HepG2 (cell line): ENCODE data around the gene BRMS1. TPM values are rescaled to one million over a fixed set of nuclear protein-coding genes. Genes with fewer than 3 reads are reported as not detected.

Experiments
- BORCS8-MEF2B ChIP-seq: sonication (generic); formaldehyde crosslinking; IDR thresholded peaks from 2 replicates; pipeline ENCODE4 v1.8.0; 2022; ENCODE audit warnings: mild to moderate bottlenecking, missing genetic modification reagents
- CC2D1A ChIP-seq: sonication (generic); formaldehyde crosslinking; IDR thresholded peaks from 2 replicates; pipeline ENCODE4 v1.8.1; 2023; ENCODE audit warnings: mild to moderate bottlenecking, missing genetic modification reagents
- CHD4 ChIP-seq: fragments of 200-600 bp; sonication (generic); IDR thresholded peaks from 2 replicates; pipeline ENCODE4 v1.7.0; 2017; ENCODE audit warnings: mild to moderate bottlenecking, low read length, borderline replicate concordance
- FOXA1 ChIP-seq, 2 experiments: fragments of 450-650 bp in 1 of 2; sonication (generic) in 1 of 2; formaldehyde crosslinking in 1 of 2; IDR thresholded peaks; 2 replicates each; pipeline versions ENCODE4 v1.4.0 to v1.6.1; 2016 to 2020; ENCODE audit warnings: missing genetic modification reagents in 1 of 2
- GATAD2A ChIP-seq: IDR thresholded peaks from 2 replicates; pipeline ENCODE4 v1.6.1; 2016
- HMGXB4 ChIP-seq, 2 experiments: sonication (generic) in 1 of 2; formaldehyde crosslinking in 1 of 2; IDR thresholded peaks; 2 replicates each; pipeline versions ENCODE4 v1.4.0 to v1.6.1; 2018 to 2020; ENCODE audit warnings: missing genetic modification reagents in 2 of 2, borderline replicate concordance in 1 of 2, low read depth in 1 of 2, mild to moderate bottlenecking in 1 of 2, missing biosample characterization in 1 of 2
- REPIN1 ChIP-seq: sonication (generic); formaldehyde crosslinking; IDR thresholded peaks from 2 replicates; pipeline ENCODE4 v1.8.0; 2022; ENCODE audit warnings: missing genetic modification reagents, low read depth, mild to moderate bottlenecking, borderline replicate concordance
- SALL1 ChIP-seq: sonication (generic); formaldehyde crosslinking; IDR thresholded peaks from 2 replicates; pipeline ENCODE4 v1.8.0; 2022; ENCODE audit warnings: mild to moderate bottlenecking, missing genetic modification reagents
- SALL2 ChIP-seq: sonication (generic); formaldehyde crosslinking; IDR thresholded peaks from 2 replicates; pipeline ENCODE4 v1.8.1; 2023; ENCODE audit warnings: mild to moderate bottlenecking, missing genetic modification reagents, inconsistent platforms
- SMAD1 ChIP-seq: sonication (generic); formaldehyde crosslinking; IDR thresholded peaks from 2 replicates; pipeline ENCODE4 v1.4.0; 2020; ENCODE audit warnings: missing genetic modification reagents, low read depth, mild to moderate bottlenecking, borderline replicate concordance
- TARDBP ChIP-seq: sonication (generic); formaldehyde crosslinking; IDR thresholded peaks from 2 replicates; pipeline ENCODE4 v1.8.0; 2022; ENCODE audit warnings: mild to moderate bottlenecking, missing genetic modification reagents
- TCF12 ChIP-seq, 2 experiments: fragments of 450-650 bp in 1 of 2; sonication (generic) in 1 of 2; formaldehyde crosslinking in 1 of 2; IDR thresholded peaks; 2 replicates each; pipeline versions ENCODE4 v1.6.1 to v1.8.0; 2017 to 2022; ENCODE audit warnings: antibody characterized with exemption in 1 of 2, mild to moderate bottlenecking in 1 of 2, missing genetic modification reagents in 1 of 2, moderate library complexity in 1 of 2
- ZNF674 ChIP-seq: sonication (generic); formaldehyde crosslinking; IDR thresholded peaks from 2 replicates; pipeline ENCODE4 v1.5.0; 2020; ENCODE audit warnings: low read depth, mild to moderate bottlenecking, missing genetic modification reagents
- polyA plus RNA-seq, 8 experiments: library from polyadenylated mRNA; depleted of rRNA in 3 of 8; stranded (reverse) in 7 of 8; unstranded in 1 of 8; fragments of >200 nt; fragmentation: Illumina TruSeq in 4 of 8; extraction: Trizol in 4 of 8; gene quantifications; 2 replicates each; pipeline versions ENCODE4 v1.2.1 to v1.2.3, GENCODE V29; 2011 to 2016; ENCODE audit warnings: low read depth in 4 of 8, missing spikeins in 1 of 8, mixed read lengths in 1 of 8; ENCODE audit not compliant: insufficient read depth in 1 of 8
- total RNA-seq, 5 experiments: library from RNA; depleted of rRNA; stranded (reverse); fragments of >200 nt; fragmentation: Illumina TruSeq; extraction: Trizol; gene quantifications; 2 replicates each; pipeline ENCODE4 v1.2.3, GENCODE V29; 2016; ENCODE audit warnings: low read depth in 1 of 5
- TF ChIP-seq, protein P1 (sequence below): sonication (generic); formaldehyde crosslinking; IDR thresholded peaks from 2 replicates; pipeline ENCODE4 v1.4.0; 2020; ENCODE audit warnings: missing genetic modification reagents
- TF ChIP-seq, protein P2 (sequence below), 2 experiments: sonication (generic) in 1 of 2; formaldehyde crosslinking in 1 of 2; IDR thresholded peaks; 2 replicates each; pipeline versions ENCODE4 v1.4.0 to v1.6.1; 2016 to 2020; ENCODE audit warnings: borderline replicate concordance in 1 of 2, low read depth in 1 of 2, mild to moderate bottlenecking in 1 of 2, missing genetic modification reagents in 1 of 2
- TF ChIP-seq, protein P3 (sequence below): sonication (generic); formaldehyde crosslinking; IDR thresholded peaks from 2 replicates; pipeline ENCODE4 v1.8.1; 2023; ENCODE audit warnings: missing genetic modification reagents, inconsistent platforms, borderline replicate concordance

Gene BRMS1
- total and polyA plus RNA-seq, 2 of the 13 experiments (the other 11 are each of a cell fraction or from before 2014, with no cell fraction given): 15.8 to 55.7 TPM

GRCh38 chr11:66347425-66348276 lies 2.7 kb upstream of the BRMS1 start, which contains the start of gene B4GAT1 (continued):
- no peak for TF ChIP-seq FOXA1 (IDR thresholded peaks at IDR 0.05)
- TF ChIP-seq FOXA1 (CRISPR knock-in tag; IDR thresholded peaks at IDR 0.05): 0 out of 2 replicates have a peak, but pooled peaks have one; percentile 28
- TF ChIP-seq BORCS8-MEF2B (CRISPR knock-in tag): 0 out of 2 replicates have a peak, but pooled peaks have one; percentile 40
- TF ChIP-seq REPIN1 (CRISPR knock-in tag): peak; percentile 31; the same call in 1 of the 2 replicates
- TF ChIP-seq HMGXB4 (CRISPR knock-in tag; IDR thresholded peaks at IDR 0.05; ENCODE audit: borderline replicate concordance in 1 of 2, low read depth in 1 of 2): peak; percentile 95 to 97
- TF ChIP-seq SALL1: peak; percentile 75
- TF ChIP-seq, protein P1, sequence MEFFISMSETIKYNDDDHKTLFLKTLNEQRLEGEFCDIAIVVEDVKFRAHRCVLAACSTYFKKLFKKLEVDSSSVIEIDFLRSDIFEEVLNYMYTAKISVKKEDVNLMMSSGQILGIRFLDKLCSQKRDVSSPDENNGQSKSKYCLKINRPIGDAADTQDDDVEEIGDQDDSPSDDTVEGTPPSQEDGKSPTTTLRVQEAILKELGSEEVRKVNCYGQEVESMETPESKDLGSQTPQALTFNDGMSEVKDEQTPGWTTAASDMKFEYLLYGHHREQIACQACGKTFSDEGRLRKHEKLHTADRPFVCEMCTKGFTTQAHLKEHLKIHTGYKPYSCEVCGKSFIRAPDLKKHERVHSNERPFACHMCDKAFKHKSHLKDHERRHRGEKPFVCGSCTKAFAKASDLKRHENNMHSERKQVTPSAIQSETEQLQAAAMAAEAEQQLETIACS: peak; percentile 90
- TF ChIP-seq GATAD2A (CRISPR knock-in tag): peak; percentile 81
- TF ChIP-seq, protein P2, sequence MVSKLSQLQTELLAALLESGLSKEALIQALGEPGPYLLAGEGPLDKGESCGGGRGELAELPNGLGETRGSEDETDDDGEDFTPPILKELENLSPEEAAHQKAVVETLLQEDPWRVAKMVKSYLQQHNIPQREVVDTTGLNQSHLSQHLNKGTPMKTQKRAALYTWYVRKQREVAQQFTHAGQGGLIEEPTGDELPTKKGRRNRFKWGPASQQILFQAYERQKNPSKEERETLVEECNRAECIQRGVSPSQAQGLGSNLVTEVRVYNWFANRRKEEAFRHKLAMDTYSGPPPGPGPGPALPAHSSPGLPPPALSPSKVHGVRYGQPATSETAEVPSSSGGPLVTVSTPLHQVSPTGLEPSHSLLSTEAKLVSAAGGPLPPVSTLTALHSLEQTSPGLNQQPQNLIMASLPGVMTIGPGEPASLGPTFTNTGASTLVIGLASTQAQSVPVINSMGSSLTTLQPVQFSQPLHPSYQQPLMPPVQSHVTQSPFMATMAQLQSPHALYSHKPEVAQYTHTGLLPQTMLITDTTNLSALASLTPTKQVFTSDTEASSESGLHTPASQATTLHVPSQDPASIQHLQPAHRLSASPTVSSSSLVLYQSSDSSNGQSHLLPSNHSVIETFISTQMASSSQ (IDR thresholded peaks at IDR 0.05; ENCODE audit: low read depth): no peak
- TF ChIP-seq, protein P2 (CRISPR knock-in tag; IDR thresholded peaks at IDR 0.05; ENCODE audit: borderline replicate concordance): 0 out of 2 replicates have a peak, but pooled peaks have one; percentile 29
- peak; percentile 62; the same call in 1 of the 2 replicates for TF ChIP-seq SMAD1 (CRISPR knock-in tag)
- TF ChIP-seq, protein P3, sequence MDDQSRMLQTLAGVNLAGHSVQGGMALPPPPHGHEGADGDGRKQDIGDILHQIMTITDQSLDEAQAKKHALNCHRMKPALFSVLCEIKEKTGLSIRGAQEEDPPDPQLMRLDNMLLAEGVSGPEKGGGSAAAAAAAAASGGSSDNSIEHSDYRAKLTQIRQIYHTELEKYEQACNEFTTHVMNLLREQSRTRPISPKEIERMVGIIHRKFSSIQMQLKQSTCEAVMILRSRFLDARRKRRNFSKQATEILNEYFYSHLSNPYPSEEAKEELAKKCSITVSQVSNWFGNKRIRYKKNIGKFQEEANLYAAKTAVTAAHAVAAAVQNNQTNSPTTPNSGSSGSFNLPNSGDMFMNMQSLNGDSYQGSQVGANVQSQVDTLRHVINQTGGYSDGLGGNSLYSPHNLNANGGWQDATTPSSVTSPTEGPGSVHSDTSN (CRISPR knock-in tag): no peak
- TF ChIP-seq CC2D1A: 0 out of 2 replicates have a peak, but pooled peaks have one; percentile 40
- TF ChIP-seq ZNF674 (CRISPR knock-in tag): no peak
- TF ChIP-seq TCF12 (IDR thresholded peaks at IDR 0.05): no peak
- TF ChIP-seq TCF12 (CRISPR knock-in tag; IDR thresholded peaks at IDR 0.05): peak; percentile 1; the same call in 1 of the 2 replicates
- TF ChIP-seq SALL2 (CRISPR knock-in tag): peak; percentile 50; the same call in 1 of the 2 replicates
- peak; percentile 34; the same call in 1 of the 2 replicates for TF ChIP-seq TARDBP (CRISPR knock-in tag)
- no peak for TF ChIP-seq CHD4
